Neural crest cell (in vitro differentiated cells): ENCODE results near the gene HDDC2. TPM values are rescaled to one million over a fixed set of nuclear protein-coding genes. Genes with fewer than 3 reads are reported as not detected.

Experiments used
- DNase-seq: peaks from one replicate; pipeline ENCODE4 v3.0.0; 2021; ENCODE audit warnings: low read depth, mixed read lengths, low spot score
- H3K27ac Mint-ChIP-seq: one replicate; pipeline ENCODE4 v1.8.0; 2021; ENCODE audit warnings: mild to moderate bottlenecking, mixed read lengths; ENCODE audit not compliant: unreplicated experiment
- H3K27me3 Mint-ChIP-seq: 2 replicates; pipeline ENCODE4 v1.8.0; 2021; ENCODE audit warnings: low read depth, mild to moderate bottlenecking, mixed read lengths
- H3K36me3 Mint-ChIP-seq: 2 replicates; pipeline ENCODE4 v1.8.0; 2021; ENCODE audit warnings: low read depth, mild to moderate bottlenecking, mixed read lengths
- H3K4me1 Mint-ChIP-seq: 2 replicates; pipeline ENCODE4 v1.8.0; 2021; ENCODE audit warnings: mixed read lengths
- H3K4me3 Mint-ChIP-seq: one replicate; pipeline ENCODE4 v1.8.0; 2021; ENCODE audit warnings: mild to moderate bottlenecking, mixed read lengths
- H3K9me3 Mint-ChIP-seq: 2 replicates; pipeline ENCODE4 v1.8.0; 2021; ENCODE audit warnings: mixed read lengths
- total RNA-seq: library from RNA; stranded (reverse); gene quantifications from 2 replicates; pipeline ENCODE4 v1.2.1, GENCODE V29; 2021
- TF ChIP-seq, protein P1 (sequence below): fragments of 200-600 bp; sonication (generic); conservative IDR thresholded peaks from 2 replicates; pipeline ENCODE4 v1.5.0; 2021; ENCODE audit warnings: antibody characterized with exemption, mild to moderate bottlenecking

Gene HDDC2
- total RNA-seq, 1 donor from 2014 or later = 103 TPM

DNA sequence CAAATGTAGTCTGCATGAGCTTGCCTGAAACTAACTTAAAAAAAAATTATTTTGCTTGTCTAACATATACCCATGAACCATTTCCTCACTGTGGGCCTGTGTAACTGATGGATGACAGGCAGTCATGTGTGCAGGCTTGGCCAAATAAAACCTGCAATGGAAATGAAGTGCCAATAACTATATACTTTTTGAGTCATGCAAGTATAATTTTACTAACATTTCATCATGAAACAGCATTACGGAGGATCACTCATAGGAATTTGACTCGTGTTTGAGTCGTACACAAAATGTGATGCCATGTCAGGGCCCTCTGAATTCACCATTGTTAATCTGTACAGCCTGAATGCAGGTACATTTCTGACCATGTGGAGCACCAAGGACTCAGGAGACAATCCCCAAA is 46.6 kb downstream of the HDDC2 start:
- Mint-ChIP-seq H3K27ac (no peak overlapping the region), H3K4me1 (peaks cover 12% of the 10 kb centered on the region), H3K27me3 (no peaks in the 10 kb centered on the region), H3K9me3 (no peaks in the 10 kb centered on the region), H3K36me3 (no peaks in the 10 kb centered on the region), H3K4me3 (no peak overlapping the region)
- TF ChIP-seq, protein P1, sequence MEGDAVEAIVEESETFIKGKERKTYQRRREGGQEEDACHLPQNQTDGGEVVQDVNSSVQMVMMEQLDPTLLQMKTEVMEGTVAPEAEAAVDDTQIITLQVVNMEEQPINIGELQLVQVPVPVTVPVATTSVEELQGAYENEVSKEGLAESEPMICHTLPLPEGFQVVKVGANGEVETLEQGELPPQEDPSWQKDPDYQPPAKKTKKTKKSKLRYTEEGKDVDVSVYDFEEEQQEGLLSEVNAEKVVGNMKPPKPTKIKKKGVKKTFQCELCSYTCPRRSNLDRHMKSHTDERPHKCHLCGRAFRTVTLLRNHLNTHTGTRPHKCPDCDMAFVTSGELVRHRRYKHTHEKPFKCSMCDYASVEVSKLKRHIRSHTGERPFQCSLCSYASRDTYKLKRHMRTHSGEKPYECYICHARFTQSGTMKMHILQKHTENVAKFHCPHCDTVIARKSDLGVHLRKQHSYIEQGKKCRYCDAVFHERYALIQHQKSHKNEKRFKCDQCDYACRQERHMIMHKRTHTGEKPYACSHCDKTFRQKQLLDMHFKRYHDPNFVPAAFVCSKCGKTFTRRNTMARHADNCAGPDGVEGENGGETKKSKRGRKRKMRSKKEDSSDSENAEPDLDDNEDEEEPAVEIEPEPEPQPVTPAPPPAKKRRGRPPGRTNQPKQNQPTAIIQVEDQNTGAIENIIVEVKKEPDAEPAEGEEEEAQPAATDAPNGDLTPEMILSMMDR = no peak
- no peak for DNase-seq

DNA sequence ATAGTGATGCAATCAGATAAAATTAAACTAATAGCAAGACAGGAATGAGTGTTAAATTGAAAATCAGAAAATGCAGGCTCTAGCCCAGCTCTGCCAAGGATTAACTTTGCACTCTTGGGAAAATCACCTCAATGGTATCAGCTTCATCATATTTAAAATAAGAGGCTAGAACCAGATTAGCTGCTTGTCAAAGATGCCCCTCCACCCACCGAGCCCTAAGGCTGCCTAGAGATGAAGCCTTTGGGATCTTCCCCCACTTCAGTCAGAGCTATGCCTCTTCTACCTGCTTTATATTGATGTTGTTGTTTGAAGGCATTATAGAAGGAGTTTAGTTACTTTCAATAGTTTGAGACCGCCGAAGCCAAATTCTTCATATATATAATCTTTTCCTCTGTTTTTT is 47.4 kb downstream of the HDDC2 start:
- Mint-ChIP-seq H3K4me3 (no peak overlapping the region), H3K4me1 (peaks cover 12% of the 10 kb centered on the region), H3K27ac (no peak overlapping the region), H3K9me3 (no peaks in the 10 kb centered on the region), H3K36me3 (no peaks in the 10 kb centered on the region), H3K27me3 (no peaks in the 10 kb centered on the region)
- no peak for DNase-seq
- TF ChIP-seq, protein P1 = no peak

DNA sequence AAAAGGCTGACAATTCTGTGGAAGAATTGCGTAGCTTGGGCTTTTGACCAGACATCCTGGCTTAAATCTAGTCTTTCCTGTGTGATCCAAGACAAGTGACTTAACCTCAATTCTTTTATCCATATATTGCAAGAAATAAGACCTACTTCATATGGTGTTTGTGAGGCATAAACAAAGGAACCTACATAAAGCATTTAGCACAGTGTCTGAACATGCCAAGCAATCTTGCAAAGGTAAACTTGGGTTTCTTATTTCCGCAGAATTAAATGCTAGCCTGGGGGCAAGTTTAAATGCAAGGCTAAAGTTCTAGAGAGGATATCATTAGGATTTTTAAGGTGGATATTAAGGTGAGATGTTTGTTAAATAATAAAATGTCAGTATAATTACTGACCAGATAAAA is 47.9 kb downstream of the HDDC2 start:
- no peak overlapping the region for H3K27ac Mint-ChIP-seq
- no peak overlapping the region for H3K4me3 Mint-ChIP-seq
- H3K27me3 Mint-ChIP-seq = no peaks in the 10 kb centered on the region
- TF ChIP-seq, protein P1 = no peak
- H3K4me1 Mint-ChIP-seq = peaks cover 12% of the 10 kb centered on the region
- no peaks in the 10 kb centered on the region for H3K36me3 Mint-ChIP-seq
- no peak for DNase-seq
- H3K9me3 Mint-ChIP-seq = no peaks in the 10 kb centered on the region

GRCh38 chr6:125252891-125253290 is 48.9 kb downstream of the HDDC2 start:
- Mint-ChIP-seq H3K36me3 (no peaks in the 10 kb centered on the region), H3K9me3 (no peaks in the 10 kb centered on the region), H3K4me3 (no peak overlapping the region), H3K4me1 (peaks cover 12% of the 10 kb centered on the region), H3K27ac (no peak overlapping the region), H3K27me3 (no peaks in the 10 kb centered on the region)
- DNase-seq = no peak
- TF ChIP-seq, protein P1 = no peak

DNA sequence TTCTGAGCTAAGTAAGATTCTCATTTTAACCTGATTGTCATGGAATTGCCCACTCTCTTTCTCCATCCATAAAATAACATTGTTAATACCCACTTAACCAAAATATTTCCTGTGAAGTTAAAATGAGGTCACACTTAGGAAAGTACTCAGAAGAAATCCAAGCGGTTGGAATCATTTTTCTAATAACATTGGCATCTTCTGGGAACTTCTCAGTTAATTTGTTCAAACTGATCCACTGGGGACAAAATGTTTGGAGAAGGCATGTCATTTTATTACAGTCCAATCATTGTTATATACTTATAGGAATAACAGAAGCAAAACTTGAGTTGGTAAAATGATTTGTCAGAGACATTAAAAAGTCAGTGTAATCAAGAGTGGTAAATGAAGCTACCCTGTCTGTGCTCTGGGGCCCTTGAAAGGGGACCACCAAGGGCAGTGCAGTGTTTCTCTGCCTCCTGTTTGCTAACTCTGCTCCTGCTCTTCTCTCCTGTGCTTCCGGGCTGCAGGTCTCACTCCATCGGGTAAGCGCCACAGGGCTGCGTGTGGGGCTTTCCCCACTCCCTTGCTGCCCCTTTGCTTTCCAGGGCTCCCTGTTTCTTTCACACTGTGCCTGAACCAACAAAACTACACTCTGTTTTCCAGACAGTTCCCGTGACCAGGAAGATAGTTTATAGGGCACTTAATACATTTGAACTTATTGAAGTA is 50.1 kb downstream of the HDDC2 start:
- Mint-ChIP-seq H3K27ac (peak overlapping the region; percentile 82), H3K4me3 (no peak overlapping the region), H3K4me1 (peaks cover 12% of the 10 kb centered on the region), H3K27me3 (no peaks in the 10 kb centered on the region), H3K36me3 (no peaks in the 10 kb centered on the region), H3K9me3 (no peaks in the 10 kb centered on the region)
- no peak for DNase-seq
- TF ChIP-seq, protein P1 = no peak
